Fibroblast of skin of back (primary cell): ENCODE measurements around the gene EFCAB10.
"Not testable (repeated sequence)": the region's sequence is repeated elsewhere in the genome, so short reads cannot be mapped to it uniquely, and the experiment has no call there.

Experiments
- DNase-seq: peaks from one replicate; pipeline ENCODE4 v3.0.0-alpha.2; 2013

EFCAB10 gene

DNA sequence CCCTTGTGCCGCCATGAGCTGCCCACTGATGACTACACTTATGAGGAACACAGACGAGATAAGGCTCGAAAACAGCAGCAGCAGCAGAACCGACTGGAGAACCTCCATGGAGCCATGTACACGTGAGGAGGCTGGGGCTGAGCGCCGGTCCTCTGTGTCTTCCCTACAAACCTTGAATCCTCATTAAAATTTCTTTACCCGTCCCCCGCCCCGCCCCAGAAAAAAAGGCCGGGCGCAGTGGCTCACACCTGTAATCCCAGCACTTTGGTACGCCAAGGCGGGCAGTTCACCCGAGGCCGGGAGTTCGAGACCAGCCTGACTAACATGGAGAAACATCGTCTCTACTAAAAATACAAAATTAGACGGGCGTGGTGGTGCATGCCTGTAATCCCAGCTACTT is 50.7 kb downstream of the EFCAB10 start:
- DNase-seq, result no peak

DNA sequence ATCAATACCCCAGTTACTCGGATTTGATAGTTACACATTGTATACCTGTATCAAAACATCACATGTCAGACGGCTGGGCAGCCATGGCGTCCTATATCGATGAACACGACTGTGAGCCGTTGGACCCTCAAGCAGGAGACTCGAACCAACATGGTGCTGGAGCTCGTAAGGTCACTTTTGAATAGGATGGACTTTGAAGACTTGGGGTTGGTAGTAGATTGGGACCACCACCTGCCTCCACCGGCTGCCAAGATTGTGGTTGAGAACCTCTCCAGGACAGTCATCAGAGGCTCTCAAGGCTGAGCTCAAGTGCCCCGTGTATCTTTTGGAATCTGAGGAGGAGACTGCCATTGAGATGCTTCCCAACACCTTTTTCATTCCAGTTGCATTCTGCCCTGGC is 51.2 kb downstream of the EFCAB10 start:
- no peak for DNase-seq

DNA sequence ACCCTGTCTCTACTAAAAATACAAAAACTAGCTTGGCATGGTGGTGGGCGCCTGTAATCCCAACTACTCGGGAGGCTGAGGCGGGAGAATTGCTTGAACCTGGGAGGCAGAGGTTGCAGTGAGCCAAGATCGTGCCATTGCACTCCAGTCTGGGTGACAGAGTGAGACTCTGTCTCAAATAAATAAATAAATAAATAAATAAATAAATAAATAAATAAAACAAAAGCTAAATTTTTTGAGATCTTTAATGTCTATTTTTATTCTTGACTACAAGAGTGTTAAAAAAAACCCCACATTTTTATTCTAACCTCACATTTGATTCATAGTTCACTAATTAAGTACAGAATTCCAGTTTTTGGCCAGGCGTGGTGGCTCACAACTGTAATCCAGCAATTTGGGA is 53.6 kb downstream of the EFCAB10 start:
- not testable (repeated sequence) for DNase-seq

DNA sequence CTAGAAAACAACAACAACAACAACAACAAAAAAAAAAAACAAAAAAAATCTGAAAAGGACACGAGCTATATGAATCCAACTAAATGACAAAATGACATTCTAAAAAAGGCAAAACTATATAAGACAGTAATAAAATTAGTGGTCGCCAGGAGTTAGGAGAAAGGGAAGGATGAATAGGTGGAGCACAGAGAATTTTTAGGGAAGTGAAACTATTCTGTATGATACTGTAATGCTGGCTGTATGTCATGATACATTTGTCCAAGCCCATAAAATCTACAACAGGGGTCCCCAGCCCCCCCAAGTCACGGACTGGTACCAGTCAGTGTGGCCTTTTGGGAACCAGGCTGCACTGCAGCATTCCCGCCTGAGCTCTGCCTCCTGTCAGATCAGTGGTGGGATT is 56.5 kb downstream of the EFCAB10 start:
- DNase-seq, result no peak

DNA sequence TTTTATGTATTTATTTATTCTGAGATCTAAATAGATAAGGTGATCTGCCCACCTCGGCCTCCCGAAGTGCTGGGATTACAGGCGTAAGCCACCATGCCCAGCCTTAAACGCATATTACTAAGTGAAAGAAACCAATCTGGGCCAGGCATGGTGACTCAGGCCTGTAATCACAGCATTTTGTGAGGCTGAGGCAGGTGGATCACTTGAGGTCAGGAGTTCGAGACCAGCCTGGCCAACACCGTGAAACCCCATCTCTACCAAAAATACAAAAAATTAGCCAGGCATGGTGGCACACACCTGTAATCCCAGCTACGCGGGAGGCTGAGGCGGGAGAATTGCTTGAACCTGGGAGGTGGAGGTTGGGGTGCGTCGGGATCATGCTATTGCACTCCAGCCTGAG is 56.9 kb downstream of the EFCAB10 start:
- not testable (repeated sequence) for DNase-seq

DNA sequence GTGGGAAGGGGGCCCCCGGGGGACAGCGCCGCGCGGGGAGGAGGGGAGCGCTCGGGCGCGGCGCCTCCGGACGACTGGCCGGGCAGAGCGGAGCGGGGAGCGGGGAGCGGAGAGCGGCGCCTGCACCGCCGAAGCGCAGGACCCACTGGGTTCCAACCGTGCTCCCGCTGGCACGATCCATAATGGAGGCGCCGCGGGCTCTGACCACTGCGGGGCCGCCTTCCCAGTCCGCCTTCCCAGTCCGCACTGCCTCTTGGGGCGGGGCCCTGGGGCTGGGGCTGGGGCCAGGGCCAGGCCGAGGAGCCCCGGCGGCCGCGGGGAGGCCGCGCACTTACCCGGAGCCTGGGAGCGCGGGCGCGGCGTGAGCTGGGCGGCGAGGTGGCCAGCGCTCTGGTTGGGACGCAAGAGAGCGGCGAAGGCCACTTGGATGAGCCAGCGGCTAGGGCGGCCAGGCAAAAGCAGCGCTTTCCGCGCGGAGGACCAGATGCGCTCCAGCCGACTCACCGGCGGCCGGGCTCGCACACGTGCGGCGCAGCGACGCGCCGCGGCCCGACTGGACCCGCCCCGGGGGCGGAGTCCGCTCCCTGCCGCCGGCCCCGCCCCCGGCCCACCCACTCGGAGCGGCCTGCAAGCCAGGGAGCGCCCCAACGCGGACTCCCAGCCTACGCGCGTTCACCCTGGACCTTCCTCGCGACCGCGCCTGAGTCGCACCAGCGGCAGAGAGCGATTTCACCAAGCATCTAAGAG is 59.4 kb downstream of the EFCAB10 start, which contains the start of gene PUS7:
Gene PUS7 (minus strand): TSS at position 555 of the 747 bp plus-strand sequence. CDS start 13,759 bp downstream, outside the sequence.
- DNase-seq, result peak; percentile 90

DNA sequence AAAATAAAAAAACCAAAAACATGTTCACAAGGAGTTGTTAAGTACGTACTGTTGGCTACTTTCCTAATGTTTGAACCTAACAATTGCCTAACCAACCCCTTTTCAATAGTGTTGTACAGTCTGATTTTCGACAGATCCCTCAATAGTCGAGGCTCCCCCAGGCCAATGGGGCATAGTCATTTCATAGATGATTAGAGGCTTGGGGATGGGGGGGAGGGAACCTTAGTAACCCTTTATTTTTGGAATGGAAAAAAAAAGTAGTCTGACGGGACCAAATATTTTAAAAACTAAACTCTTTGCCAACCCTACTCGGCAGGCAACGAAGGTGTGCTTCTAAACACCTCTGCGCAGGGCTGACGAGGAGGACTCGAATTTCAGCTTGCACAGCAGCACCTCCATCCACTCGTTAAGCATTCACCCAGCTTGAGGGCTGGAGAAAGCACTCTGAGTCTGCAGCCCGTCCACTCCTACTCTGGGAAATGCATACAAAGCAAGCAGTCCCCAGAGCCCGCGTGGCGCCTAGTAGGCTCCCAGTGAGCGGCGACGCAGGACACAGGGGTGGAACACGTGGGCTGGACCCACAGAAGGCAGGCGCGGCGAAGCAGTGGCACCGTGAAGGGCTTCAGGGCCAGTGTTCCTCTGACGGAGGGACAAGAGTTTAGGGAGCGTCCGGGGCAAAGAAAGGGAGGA is 60.1 kb downstream of the EFCAB10 start:
- DNase-seq, result peak; percentile 65

DNA sequence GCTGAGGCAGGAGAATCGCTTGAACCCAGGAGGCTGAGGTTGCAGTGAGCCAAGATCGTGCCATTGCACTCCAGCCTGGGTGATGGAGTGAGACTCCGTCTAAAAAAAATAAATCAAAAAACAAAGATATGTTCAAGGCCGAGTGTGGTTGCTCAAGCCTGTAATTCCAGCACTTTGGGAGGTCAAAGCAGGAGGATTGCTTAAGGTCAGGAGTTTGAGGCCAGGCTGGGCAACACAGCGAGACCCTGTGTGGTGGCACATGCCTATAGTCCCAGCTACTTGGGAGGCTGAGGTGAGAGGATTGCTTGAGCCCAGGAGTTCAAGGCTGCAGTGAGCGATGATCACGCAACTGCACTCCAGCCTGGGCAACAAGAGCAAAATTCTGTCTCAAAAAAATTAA is 60.7 kb downstream of the EFCAB10 start:
- not testable (repeated sequence) for DNase-seq

DNA sequence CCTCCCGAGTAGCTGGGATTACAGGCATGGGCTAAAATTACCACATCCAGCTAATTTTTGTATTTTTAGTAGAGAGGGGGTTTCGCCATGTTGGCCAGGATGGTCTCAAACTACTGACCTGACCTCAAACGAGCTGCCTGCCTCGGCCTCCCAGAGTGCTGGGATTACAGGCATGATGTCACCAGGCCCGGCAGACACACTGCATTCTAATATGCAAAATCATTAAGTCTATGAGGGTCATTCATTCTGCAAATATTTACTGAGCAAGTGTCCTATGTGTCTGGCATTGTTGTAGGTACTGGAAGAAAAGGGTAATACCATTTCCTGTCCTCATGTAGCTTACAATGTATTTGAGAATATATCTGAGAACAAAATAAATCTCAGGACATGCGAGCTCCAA is 61.9 kb downstream of the EFCAB10 start:
- DNase-seq, result peak; percentile 15

DNA sequence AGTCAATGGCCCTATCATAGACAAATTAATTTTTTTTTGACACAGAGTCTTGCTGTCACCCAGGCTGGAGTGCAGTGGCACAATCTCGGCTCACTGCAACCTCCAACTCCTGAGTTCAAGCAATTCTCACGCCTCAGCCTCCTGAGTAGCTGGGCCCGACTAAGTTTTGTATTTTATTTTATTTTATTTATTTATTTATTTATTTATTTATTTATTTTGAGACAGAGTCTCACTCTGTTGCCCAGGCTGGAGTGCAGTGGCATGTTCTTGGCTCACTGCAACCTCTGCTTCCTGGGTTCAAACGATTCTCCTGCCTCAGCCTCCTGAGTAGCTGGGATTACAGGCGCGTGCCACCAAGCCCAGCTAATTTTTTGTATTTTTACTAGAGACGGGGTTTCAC is 65.7 kb downstream of the EFCAB10 start:
- DNase-seq, result not testable (repeated sequence)
